HTR-8/SVneo (cell line): ENCODE data around the gene GEN1.
"Not testable (repeated sequence)": the region's sequence is repeated elsewhere in the genome, so short reads cannot be mapped to it uniquely, and the experiment has no call there.

Experiments
- DNase-seq: peaks from one replicate; pipeline ENCODE4 v3.0.0; 2011; ENCODE audit warnings: low spot score, mixed read lengths; ENCODE audit not compliant: insufficient read length
- FAIRE-seq: peaks from 2 replicates; lab custom pipeline; 2011; peaks lifted over from hg19 to GRCh38; lab: Jason Lieb, UNC

The GEN1 gene

GRCh38 chr2:17821535-17822444 is 67.9 kb downstream of the GEN1 start:
- DNase-seq: no peak
- FAIRE-seq: no peak

DNA sequence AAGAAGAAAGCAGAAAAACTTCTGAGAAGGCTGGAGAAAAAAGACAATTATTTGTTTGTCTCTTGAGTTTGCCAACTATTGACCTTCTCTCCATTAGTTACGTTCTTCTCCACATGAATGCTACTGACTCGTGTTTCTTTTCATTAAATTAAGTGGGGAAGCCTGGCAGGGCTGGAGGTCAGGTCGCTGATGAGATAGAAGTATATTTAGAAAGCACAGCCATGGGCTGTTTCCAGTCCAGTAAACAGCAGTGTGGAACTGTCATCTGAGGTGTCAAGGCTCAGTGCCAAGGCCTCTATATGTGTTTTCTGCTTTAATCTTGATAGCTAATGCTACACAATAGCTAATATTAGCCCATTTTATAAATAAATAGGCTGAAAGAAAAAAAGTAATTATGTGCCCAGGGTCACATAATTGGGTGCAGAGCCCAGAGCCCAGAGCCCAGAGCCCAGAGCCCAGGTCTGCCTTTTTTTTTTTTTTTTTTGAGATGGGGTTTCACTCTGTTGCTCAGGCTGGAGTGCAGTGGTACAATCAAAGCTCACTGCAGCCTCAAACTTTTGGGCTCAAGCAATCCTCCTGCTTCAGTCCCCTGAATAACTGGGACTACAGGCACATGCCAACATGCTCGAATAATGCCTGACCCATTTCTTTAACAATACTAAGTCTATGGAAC is 68.6 kb downstream of the GEN1 start:
- no peak for FAIRE-seq

DNA sequence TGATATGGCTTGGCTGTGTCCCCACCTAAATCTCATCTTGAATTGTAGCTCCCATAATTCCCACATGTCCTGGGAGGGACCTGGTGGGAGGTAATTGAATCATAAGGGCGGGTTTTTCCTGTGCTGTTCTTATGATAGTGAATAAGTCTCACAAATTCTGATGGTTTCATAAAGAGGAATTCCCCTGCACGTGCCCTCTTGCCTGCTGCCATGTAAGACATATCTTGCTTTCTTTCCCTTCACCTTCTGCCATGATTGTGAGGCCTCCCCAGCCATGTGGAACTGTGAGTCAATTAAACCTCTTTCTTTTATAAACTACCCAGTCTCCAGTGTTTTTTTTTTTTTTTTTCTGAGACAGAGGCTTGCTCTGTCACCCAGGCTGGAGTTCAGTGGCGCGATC is 69.7 kb downstream of the GEN1 start:
- not testable (repeated sequence) for FAIRE-seq, DNase-seq

More for the DNA sequence above, 68.6 kb downstream of the GEN1 start:
- no peak for DNase-seq

DNA sequence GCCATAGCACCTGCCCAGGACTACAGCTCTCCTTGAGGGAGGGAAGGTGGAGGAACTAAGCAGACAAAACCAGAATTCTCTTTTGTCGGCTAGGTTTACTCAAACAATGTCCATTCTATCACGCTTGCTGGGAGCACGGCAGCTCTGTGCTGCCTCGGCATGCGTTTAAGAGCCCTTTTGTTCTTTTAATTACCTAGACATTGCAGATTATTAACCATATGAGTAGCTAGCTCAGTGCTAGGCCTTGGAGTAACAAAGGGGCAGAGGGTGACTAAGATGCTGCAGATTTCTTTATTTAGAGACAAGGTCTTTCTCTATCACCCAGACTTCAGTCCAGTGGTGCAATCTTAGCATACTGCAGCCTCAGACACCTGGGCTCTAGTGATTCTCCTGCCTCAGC is 73.4 kb downstream of the GEN1 start:
- no peak for DNase-seq
- no peak for FAIRE-seq

- DNase-seq (no peak), FAIRE-seq (no peak)
These were observed 73.8 kb downstream of the GEN1 start for GRCh38 chr2:17827785-17828184.

DNA sequence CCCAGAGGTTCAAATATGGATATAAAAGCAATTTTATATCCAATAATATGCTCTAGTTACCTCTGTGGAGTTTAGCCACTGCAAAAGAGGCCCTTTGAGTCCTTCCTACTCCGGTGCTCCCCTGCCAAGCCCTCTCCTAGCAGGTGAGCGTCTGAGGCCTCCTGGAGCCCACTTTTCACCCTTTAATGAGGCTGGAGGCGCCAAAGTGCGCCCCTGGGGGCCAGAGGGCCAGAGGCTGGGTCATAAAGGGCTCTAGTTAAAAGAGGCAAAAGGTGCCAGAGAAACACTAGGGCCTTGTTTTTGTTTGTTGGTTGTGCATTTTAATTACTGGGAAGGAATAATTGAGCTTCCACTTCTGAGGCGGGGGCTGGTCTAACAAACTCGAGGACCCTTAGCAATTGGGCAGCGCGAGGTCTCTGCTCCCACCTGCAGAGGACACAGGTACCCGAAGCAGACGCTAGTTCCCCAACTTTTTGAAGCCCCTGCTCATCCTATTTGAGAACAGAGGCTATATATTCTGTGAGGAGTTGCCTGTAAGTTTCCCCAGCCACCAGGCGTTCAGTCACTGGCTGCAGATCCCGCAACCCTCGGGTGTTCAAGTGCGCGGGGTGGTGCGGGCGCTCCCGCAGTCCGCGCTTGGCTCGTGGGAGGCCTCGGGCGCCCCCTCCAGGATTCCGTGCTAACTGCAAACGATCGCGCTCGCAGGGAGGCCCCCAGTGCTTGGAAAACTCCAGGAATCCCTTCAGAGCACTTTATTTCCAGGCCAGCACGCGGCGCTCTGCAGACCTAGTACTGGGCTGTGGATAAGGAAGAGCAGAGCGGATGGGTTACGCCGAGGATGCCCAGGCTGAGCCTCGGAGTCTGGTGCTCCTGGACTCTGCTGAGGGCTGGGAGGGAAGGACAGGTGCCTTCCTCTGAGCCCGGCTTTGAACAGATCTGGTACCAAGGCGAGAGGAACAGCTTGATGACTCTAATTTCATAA is 76.4 kb downstream of the GEN1 start:
- DNase-seq: peak; percentile 46
- peak; percentile 38 for FAIRE-seq

DNA sequence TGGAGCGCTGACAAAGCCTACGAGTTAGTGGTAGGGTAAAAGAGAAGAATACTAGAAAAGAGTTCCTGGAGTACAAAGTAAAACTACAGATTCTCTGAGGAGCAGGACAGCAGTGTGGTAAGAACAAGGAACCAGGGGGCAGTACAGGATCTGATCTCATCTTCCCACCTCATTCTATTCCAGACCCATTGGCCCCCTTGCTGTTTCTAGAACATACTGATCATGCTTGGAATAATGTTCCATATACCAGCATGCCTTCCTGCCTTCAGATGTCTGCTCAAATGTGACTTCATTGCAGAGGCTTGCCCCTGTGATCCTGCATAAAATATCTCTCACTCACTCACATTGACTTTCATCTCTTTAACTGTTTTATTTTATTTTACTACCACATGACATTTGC is 81.6 kb downstream of the GEN1 start:
- FAIRE-seq (no peak), DNase-seq (no peak)
